Measurements from ENCODE around the gene CKM. TPM values are rescaled to one million over a fixed set of nuclear protein-coding genes. Genes with fewer than 3 reads are reported as not detected.

CKM gene
- total RNA-seq (not detected), polyA plus RNA-seq (not detected), total RNA-seq (not detected)

- H3K9me3 Mint-ChIP-seq: no peaks in the 10 kb centered on the region
- no peak within 1 kb of the TSS for H3K27ac Mint-ChIP-seq
- CTCF ChIA-PET: no interaction called here
- H3K27ac ChIP-seq (ENCODE audit: low read depth, low read length): no peak within 1 kb of the TSS
- intact Hi-C loops (cut with micrococcal nuclease): no loop called here
- no peak within 1 kb of the TSS for H3K4me3 Mint-ChIP-seq
- POLR2A ChIA-PET: no interaction called here
- H3K4me1 Mint-ChIP-seq: peaks cover 0 to 6% (median 0%) of the 10 kb centered on the region in 7 donors
- H3K9me3 ChIP-seq (ENCODE audit: control insufficient read depth in 2 of 3, low read length in 3 of 3): no peaks in the 10 kb centered on the region
- H3K36me3 ChIP-seq (ENCODE audit: control insufficient read depth in 2 of 3, insufficient read depth in 3 of 3, low read length in 3 of 3): no peaks in the 10 kb centered on the region
- peaks cover 5 to 38% (median 33%) of the 10 kb centered on the region in 5 donors for H3K27me3 Mint-ChIP-seq
- no peaks in the 10 kb centered on the region for H3K36me3 Mint-ChIP-seq
- H3K4me1 ChIP-seq (ENCODE audit: control insufficient read depth in 2 of 2, insufficient read depth in 2 of 2, low read length in 2 of 2): no peaks in the 10 kb centered on the region
- no peaks in the 10 kb centered on the region for H3K27me3 ChIP-seq (ENCODE audit: control insufficient read depth in 2 of 2, insufficient read depth in 2 of 2, low read length in 2 of 2)
- no peak within 1 kb of the TSS for H3K4me3 ChIP-seq (ENCODE audit: low read length)
- DNase-seq (no peak), ATAC-seq (no peak)
Observed at GRCh38 chr19:45322744-45323281, at the start of gene CKM. Gene CKM, minus strand, starts transcription at chr19:45322875. Its CDS starts 3,162 bp downstream, at chr19:45319713.

GRCh38 chr19:45370410-45371204 lies 47.9 kb upstream of the CKM start, which contains the start of gene ERCC2:
Gene ERCC2, minus strand, starts transcription at chr19:45370573. Its CDS starts 33 bp downstream, at chr19:45370540.
- H3K9me3 Mint-ChIP-seq: no peaks in the 10 kb centered on the region
- intact Hi-C loops (cut with micrococcal nuclease): loop anchor here (1.0 kb wide), 5 partner anchors 35 to 214 kb away; partner anchors contain the start of genes BLOC1S3 (in 1 of the 2), OPA3 (in 1 of the 2), POLR1G (in 1 of the 2) and PPP1R13L (in 1 of the 2)
- ChIA-PET CTCF (interaction anchor here (0.6 to 1.1 kb wide), 2 partner anchors 108 to 543 kb away, joined by 3 to 7 read pairs; no protein-coding TSS in a partner anchor), POLR2A (interaction anchor here (0.6 to 1.6 kb wide), 3 partner anchors 32 to 1065 kb away, joined by 3 to 7 read pairs (median 3); no protein-coding TSS in a partner anchor)
- no peaks in the 10 kb centered on the region for H3K27me3 ChIP-seq (ENCODE audit: control insufficient read depth in 2 of 2, insufficient read depth in 2 of 2, low read length in 2 of 2)
- peaks cover 0 to 2% (median 0%) of the 10 kb centered on the region in 5 donors for H3K27me3 Mint-ChIP-seq
- H3K27ac ChIP-seq (ENCODE audit: low read depth, low read length): peak within 1 kb of the TSS; percentile 67
- H3K36me3 Mint-ChIP-seq: peaks cover 0 to 3% (median 0%) of the 10 kb centered on the region in 5 donors
- peaks cover 5 to 21% (median 18%) of the 10 kb centered on the region in 7 donors for H3K4me1 Mint-ChIP-seq
- peaks cover 0 to 6% of the 10 kb centered on the region in 2 donors for H3K4me1 ChIP-seq (ENCODE audit: control insufficient read depth in 2 of 2, insufficient read depth in 2 of 2, low read length in 2 of 2)
- no peaks in the 10 kb centered on the region for H3K9me3 ChIP-seq (ENCODE audit: control insufficient read depth in 2 of 3, low read length in 3 of 3)
- peak within 1 kb of the TSS; percentile 72 for H3K4me3 ChIP-seq (ENCODE audit: low read length)
- peak within 1 kb of the TSS; percentile 84 to 98 (median 95) for H3K4me3 Mint-ChIP-seq
- peak within 1 kb of the TSS; percentile 87 to 99 (median 98) for H3K27ac Mint-ChIP-seq
- peaks cover 0 to 5% (median 0%) of the 10 kb centered on the region in 3 experiments for H3K36me3 ChIP-seq (ENCODE audit: control insufficient read depth in 2 of 3, insufficient read depth in 3 of 3, low read length in 3 of 3)
- DNase-seq (peak; percentile 98 to 100 (median 99)), ATAC-seq (peak; percentile 99)

GRCh38 chr19:45368737-45369340 lies 46.2 kb upstream of the CKM start:
- intact Hi-C loops (cut with micrococcal nuclease): no loop called here
- H3K36me3 ChIP-seq (ENCODE audit: control insufficient read depth in 2 of 3, insufficient read depth in 3 of 3, low read length in 3 of 3): peaks cover 0 to 13% (median 0%) of the 10 kb centered on the region in 3 experiments
- no peaks in the 10 kb centered on the region for H3K9me3 ChIP-seq (ENCODE audit: control insufficient read depth in 2 of 3, low read length in 3 of 3)
- CTCF ChIA-PET: no interaction called here
- Mint-ChIP-seq H3K9me3 (no peaks in the 10 kb centered on the region), H3K4me3 (peak overlapping the region; percentile 32 to 84 (median 51)), H3K36me3 (peaks cover 0 to 3% (median 0%) of the 10 kb centered on the region in 5 donors), H3K27me3 (peaks cover 0 to 2% (median 0%) of the 10 kb centered on the region in 5 donors), H3K27ac (no peak overlapping the region), H3K4me1 (peaks cover 5 to 21% (median 18%) of the 10 kb centered on the region in 7 donors)
- DNase-seq: no peak
- POLR2A ChIA-PET: interaction anchor here (0.9 kb wide), 1 partner anchor 140 kb away, joined by 3 read pairs; no protein-coding TSS in a partner anchor
- peaks cover 0 to 6% of the 10 kb centered on the region in 2 donors for H3K4me1 ChIP-seq (ENCODE audit: control insufficient read depth in 2 of 2, insufficient read depth in 2 of 2, low read length in 2 of 2)
- ATAC-seq: no peak
- H3K27ac ChIP-seq (ENCODE audit: low read depth, low read length): no peak overlapping the region
- no peaks in the 10 kb centered on the region for H3K27me3 ChIP-seq (ENCODE audit: control insufficient read depth in 2 of 2, insufficient read depth in 2 of 2, low read length in 2 of 2)
- H3K4me3 ChIP-seq (ENCODE audit: low read length): no peak overlapping the region

GRCh38 chr19:45368127-45368526 lies 45.5 kb upstream of the CKM start:
- Histone ChIP-seq H3K4me1 (ENCODE audit: control insufficient read depth in 2 of 2, insufficient read depth in 2 of 2, low read length in 2 of 2) (peaks cover 0 to 6% of the 10 kb centered on the region in 2 donors), H3K36me3 (ENCODE audit: control insufficient read depth in 2 of 3, insufficient read depth in 3 of 3, low read length in 3 of 3) (peaks cover 0 to 21% (median 0%) of the 10 kb centered on the region in 3 experiments), H3K27ac (ENCODE audit: low read depth, low read length) (no peak overlapping the region), H3K9me3 (ENCODE audit: control insufficient read depth in 2 of 3, low read length in 3 of 3) (no peaks in the 10 kb centered on the region), H3K4me3 (ENCODE audit: low read length) (no peak overlapping the region), H3K27me3 (ENCODE audit: control insufficient read depth in 2 of 2, insufficient read depth in 2 of 2, low read length in 2 of 2) (no peaks in the 10 kb centered on the region)
- Mint-ChIP-seq H3K36me3 (peaks cover 0 to 3% (median 0%) of the 10 kb centered on the region in 5 donors), H3K4me1 (peaks cover 5 to 21% (median 18%) of the 10 kb centered on the region in 7 donors), H3K27ac (peak overlapping the region in 3 of 9 donors; percentile 6 to 55 (median 27)), H3K27me3 (peaks cover 0 to 2% (median 0%) of the 10 kb centered on the region in 5 donors), H3K9me3 (no peaks in the 10 kb centered on the region), H3K4me3 (peak overlapping the region in 6 of 10 donors; percentile 29 to 54 (median 46))
- ATAC-seq: no peak
- POLR2A ChIA-PET: interaction anchor here (0.9 kb wide), 1 partner anchor 139 kb away, joined by 3 read pairs; no protein-coding TSS in a partner anchor
- intact Hi-C loops (cut with micrococcal nuclease): no loop called here
- CTCF ChIA-PET: no interaction called here
- DNase-seq: no peak

GRCh38 chr19:45364696-45365095 lies 42.0 kb upstream of the CKM start:
- H3K27ac ChIP-seq (ENCODE audit: low read depth, low read length): no peak overlapping the region
- peaks cover 0 to 38% (median 0%) of the 10 kb centered on the region in 3 experiments for H3K36me3 ChIP-seq (ENCODE audit: control insufficient read depth in 2 of 3, insufficient read depth in 3 of 3, low read length in 3 of 3)
- Mint-ChIP-seq H3K27ac (no peak overlapping the region), H3K36me3 (peaks cover 0 to 16% (median 5%) of the 10 kb centered on the region in 5 donors), H3K4me1 (peaks cover 5 to 14% (median 13%) of the 10 kb centered on the region in 7 donors), H3K4me3 (no peak overlapping the region), H3K27me3 (no peaks in the 10 kb centered on the region), H3K9me3 (no peaks in the 10 kb centered on the region)
- H3K9me3 ChIP-seq (ENCODE audit: control insufficient read depth in 2 of 3, low read length in 3 of 3): no peaks in the 10 kb centered on the region
- ATAC-seq (no peak), DNase-seq (no peak)
- no peak overlapping the region for H3K4me3 ChIP-seq (ENCODE audit: low read length)
- CTCF ChIA-PET: no interaction called here
- POLR2A ChIA-PET: no interaction called here
- intact Hi-C loops (cut with micrococcal nuclease): no loop called here
- H3K27me3 ChIP-seq (ENCODE audit: control insufficient read depth in 2 of 2, insufficient read depth in 2 of 2, low read length in 2 of 2): no peaks in the 10 kb centered on the region
- H3K4me1 ChIP-seq (ENCODE audit: control insufficient read depth in 2 of 2, insufficient read depth in 2 of 2, low read length in 2 of 2): peaks cover 0 to 2% of the 10 kb centered on the region in 2 donors

- ChIA-PET POLR2A (no interaction called here), CTCF (no interaction called here)
- Histone ChIP-seq H3K4me3 (ENCODE audit: low read length) (no peak overlapping the region), H3K27me3 (ENCODE audit: control insufficient read depth in 2 of 2, insufficient read depth in 2 of 2, low read length in 2 of 2) (no peaks in the 10 kb centered on the region), H3K4me1 (ENCODE audit: control insufficient read depth in 2 of 2, insufficient read depth in 2 of 2, low read length in 2 of 2) (no peaks in the 10 kb centered on the region), H3K9me3 (ENCODE audit: control insufficient read depth in 2 of 3, low read length in 3 of 3) (no peaks in the 10 kb centered on the region), H3K36me3 (ENCODE audit: control insufficient read depth in 2 of 3, insufficient read depth in 3 of 3, low read length in 3 of 3) (peaks cover 0 to 45% (median 0%) of the 10 kb centered on the region in 3 experiments), H3K27ac (ENCODE audit: low read depth, low read length) (no peak overlapping the region)
- Mint-ChIP-seq H3K4me1 (peaks cover 1 to 11% (median 11%) of the 10 kb centered on the region in 7 donors), H3K27me3 (no peaks in the 10 kb centered on the region), H3K27ac (no peak overlapping the region), H3K9me3 (no peaks in the 10 kb centered on the region), H3K36me3 (peaks cover 0 to 17% (median 5%) of the 10 kb centered on the region in 5 donors), H3K4me3 (no peak overlapping the region)
- intact Hi-C loops (cut with micrococcal nuclease): no loop called here
- ATAC-seq (no peak), DNase-seq (no peak)
Observed at GRCh38 chr19:45363861-45364459, 41.3 kb upstream of the CKM start.
